ENCODE measurements around the gene OR2AE1.

The OR2AE1 gene

GRCh38 chr7:99855236-99855635 lies 21.6 kb downstream of the OR2AE1 start:
- DNase-seq (ENCODE audit: low spot score), result no peak

DNA sequence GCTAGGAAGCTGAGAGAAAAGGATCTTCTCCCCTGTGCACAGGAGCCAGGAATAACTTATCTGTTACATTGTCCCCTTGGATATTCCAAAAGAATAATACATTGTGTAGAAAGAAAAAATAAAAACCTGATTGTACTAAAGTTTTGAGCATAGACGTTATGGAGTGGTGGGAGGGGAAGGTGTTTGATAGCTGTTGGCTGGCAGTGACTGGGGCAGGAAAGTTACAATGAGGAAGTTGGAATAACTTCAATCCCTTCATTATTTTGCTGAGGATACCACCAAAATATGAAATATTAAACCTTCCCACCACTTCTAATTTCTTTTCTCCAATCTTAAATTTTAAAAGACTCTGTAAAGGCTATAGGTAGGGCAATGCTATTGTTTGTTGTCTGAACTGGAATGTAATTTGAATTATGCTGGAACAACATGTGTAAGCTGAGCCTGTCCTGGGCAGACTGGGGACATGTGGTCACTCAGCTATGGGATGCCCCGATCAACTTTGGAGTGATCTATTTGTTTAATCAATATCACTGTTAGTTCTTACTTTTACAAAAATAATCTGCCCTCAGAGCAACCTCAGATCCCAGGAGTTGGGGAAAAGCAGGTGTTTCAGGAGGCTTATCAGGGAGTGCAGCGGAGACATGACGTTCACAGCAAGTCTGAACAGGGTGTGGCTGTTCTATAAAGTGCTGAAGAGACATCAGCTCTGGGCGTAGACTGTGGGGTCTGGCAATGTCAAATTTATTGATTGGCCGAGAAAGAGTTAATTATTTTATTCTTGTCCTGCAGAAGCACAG lies 28.2 kb downstream of the OR2AE1 start:
- DNase-seq (ENCODE audit: low spot score), result no peak

- DNase-seq (ENCODE audit: low spot score), result no peak
These were observed 32.5 kb downstream of the OR2AE1 start for GRCh38 chr7:99844328-99844727.

- no peak for DNase-seq (ENCODE audit: low spot score)
These were observed 33.0 kb downstream of the OR2AE1 start for GRCh38 chr7:99843808-99844207.

GRCh38 chr7:99842926-99843325 lies 33.9 kb downstream of the OR2AE1 start:
- DNase-seq (ENCODE audit: low spot score), result no peak

- DNase-seq (ENCODE audit: low spot score), result no peak
These were observed 36.5 kb downstream of the OR2AE1 start for GRCh38 chr7:99840136-99840869.

DNA sequence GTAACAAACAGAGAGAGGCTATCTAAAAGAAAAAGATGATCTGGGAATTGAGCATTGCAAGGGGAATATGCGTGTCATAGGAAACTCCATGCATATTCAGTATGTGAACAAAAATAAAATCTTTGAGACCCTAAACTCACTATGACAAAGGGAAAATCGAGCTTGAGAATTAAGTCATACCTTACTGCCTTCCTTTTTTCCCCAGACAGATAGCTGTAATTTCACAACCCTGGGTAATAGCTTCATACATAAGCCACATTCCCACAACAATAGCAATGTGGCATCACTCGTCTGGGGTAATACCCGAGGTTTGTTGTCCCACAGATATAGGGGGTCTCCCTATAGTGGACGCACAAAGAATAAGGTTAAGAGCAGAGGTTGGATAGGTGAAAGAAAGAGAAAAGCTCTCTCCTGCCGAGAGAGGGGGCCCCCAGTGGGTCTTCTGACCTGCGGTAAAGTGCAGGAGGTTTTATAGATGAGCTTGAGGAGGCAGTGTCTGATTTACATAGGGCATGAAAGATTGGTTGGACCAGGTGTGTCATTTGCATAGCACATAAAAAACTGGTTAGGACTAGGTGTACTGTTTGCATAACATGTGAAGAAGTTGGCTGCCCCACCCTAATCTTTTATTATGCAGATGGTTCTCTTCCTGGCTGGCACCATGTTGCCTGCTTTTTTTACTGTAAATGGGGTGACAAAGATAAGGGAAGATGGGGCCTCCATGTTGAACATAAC lies 37.4 kb downstream of the OR2AE1 start:
- DNase-seq (ENCODE audit: low spot score), result no peak

DNA sequence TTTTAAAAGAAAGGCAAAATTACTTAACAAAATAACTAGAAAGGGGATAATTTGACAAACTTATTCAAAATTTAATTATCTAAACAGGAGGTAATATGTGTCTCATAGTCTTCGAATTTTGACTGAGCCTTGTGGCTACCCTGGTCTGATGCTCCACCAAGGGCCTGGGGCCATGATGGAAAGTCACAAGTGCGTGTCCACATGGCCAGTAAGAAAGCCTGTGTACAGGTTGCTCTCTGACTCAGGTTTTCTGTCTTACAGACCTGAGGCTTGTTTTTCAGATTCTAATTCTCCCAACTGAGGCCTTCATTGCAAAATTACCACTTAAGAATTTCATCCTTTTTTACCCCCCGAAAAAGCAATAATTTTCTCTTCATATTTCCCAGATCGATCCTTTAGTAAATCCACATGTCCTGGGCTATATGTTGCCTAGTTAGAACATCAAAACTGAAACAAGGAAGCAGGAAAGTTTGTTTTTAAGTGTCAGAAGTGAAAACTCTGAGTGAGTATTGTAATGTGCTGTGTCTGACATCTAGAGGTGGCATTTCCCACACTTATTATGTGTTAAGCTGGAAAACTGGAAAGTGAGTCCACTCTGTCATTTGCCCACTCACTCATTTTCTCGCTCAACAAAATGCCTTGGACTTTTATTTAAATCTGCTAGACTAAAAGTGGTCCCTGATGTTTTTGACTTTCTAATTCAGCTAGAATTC lies 39.0 kb downstream of the OR2AE1 start:
- DNase-seq (ENCODE audit: low spot score), result no peak

- no peak for DNase-seq (ENCODE audit: low spot score)
These were observed 41.6 kb downstream of the OR2AE1 start for GRCh38 chr7:99835189-99835588.

DNA sequence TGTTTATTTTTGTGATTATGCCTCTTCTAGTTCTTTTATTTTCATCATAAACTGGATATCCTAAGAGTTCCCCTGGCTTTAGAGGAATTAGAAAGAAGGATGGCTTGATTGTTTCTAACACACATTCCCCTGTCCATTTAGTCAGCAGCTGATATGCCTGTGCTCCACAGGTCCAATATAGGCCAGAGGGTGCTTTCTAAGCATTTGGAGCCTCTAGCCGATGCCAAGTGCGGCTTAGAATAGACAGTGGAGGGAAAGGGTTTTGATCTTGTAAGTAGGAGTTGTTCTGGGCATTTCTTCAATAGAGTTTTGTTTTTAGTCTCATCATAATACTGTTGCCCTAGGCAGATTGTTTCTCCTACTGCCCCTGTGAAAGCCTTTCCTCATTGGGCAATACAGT lies 42.5 kb downstream of the OR2AE1 start:
- no peak for DNase-seq (ENCODE audit: low spot score)

- DNase-seq (ENCODE audit: low spot score), result no peak
These were observed 43.5 kb downstream of the OR2AE1 start for GRCh38 chr7:99833289-99833877.

DNA sequence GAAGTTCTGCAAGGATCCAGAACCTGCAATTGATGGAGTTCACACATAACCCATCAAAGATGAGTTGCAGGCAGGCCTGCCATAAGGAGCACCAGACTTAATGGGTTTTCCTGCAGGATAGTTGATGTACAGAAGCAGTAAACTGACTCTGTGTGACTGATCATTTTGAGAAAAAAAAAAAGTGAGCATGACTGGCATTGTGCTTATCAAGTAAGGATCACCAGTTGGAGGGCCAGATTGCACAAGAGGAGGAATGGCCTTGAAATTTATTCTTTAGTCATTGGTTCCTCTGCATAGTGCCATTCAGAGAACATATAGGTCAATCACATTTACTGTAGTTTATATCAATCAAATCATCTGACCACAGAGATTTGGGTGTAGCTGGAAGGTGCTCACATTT lies 45.2 kb downstream of the OR2AE1 start:
- DNase-seq (ENCODE audit: low spot score), result no peak

GRCh38 chr7:99829524-99830160 lies 47.2 kb downstream of the OR2AE1 start:
- no peak for DNase-seq (ENCODE audit: low spot score)

DNA sequence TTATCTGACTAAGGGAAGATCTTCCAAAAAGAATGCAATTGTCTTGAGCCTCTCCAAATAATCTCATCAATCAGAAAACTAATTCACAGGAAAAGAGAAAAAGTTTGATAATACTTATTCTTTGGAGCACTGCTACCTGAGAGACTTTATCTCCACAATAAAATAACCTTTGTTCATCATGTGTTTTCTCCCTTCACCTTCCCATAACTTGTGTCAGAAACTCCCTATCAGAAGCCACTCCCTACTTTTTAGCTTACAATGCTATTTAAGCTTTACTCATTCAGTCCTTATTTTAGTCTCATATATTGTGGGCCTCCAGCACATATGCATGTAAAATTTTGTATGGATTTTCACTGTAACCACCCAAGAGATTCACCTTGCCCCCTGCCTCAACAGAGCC lies 48.0 kb downstream of the OR2AE1 start:
- DNase-seq (ENCODE audit: low spot score), result no peak

GRCh38 chr7:99827040-99827778 lies 49.6 kb downstream of the OR2AE1 start:
- no peak for DNase-seq (ENCODE audit: low spot score)
